Fibroblast of skin of left quadriceps (primary cell): ENCODE results near the gene ANKEF1.
"Not testable (repeated sequence)": the region's sequence is repeated elsewhere in the genome, so short reads cannot be mapped to it uniquely, and the experiment has no call there.

Source experiments
- DNase-seq, 2 experiments: peaks; one replicate each; pipeline ENCODE4 v3.0.0-alpha.2; 2013; ENCODE audit warnings: low read depth in 2 of 2

Gene ANKEF1

DNA sequence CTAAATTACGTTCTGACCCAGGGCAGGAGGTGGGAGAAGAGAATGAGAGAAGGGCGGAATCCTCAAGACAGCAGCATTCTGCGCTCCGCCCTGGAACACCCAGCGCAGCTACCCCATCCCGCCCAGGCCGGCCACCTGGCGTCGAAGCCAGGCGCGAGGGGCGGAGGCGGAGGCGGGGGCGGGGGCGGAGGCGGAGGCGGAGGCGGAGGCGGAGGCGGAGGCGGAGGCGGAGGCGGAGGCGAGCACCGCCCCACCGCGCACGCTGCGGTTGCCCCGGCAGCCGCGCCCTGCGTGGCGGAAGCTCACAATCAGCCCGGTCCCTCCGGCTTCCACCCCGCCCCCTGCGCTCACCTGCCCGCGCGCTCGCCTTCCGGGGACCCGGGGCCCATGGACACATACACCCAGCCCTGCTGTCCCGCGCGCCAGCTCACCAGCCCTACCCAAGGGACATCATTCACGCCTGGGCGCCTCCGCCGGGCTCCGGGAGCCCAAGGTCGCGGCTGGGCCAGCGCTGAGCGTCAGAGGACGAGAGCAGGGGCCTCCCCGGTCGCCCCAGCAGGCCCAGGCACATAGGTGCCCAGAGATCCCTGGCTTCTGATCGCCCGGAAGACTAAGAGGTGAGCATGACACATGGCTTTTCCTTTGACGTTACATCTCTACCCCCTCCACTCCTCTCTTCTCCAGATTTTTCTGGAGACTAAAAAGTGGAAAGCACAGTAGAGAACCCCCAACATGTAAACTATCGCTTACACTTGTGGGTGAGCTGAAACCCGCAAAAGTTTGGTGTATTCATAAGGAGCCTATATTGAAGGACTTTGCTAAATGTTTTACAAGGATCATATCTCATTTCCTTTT lies at the start of gene ANKEF1:
Gene ANKEF1 (plus strand): TSS at position 271 of the 855 bp plus-strand sequence. CDS start 3,315 bp downstream, outside the sequence.
- DNase-seq = peak; percentile 16 to 18

DNA sequence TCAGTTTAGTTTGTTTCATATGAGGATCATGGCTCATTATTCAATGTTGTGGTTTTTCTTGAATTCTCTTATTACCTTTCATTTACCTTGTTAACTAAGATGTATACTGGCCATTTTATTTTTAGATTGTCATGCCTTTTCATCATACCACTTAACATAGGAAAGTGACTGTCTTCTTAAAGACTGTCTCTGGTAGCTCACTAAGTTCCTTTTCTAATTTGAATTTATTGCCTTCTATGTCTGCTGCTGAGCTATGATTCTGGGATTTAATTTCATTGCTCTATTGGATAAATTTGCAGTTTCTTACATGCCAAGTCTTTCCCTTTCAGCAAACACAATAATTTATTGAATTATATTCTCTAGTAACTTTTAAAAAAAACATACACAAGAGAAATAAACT lies 49.5 kb upstream of the ANKEF1 start:
- DNase-seq = no peak

DNA sequence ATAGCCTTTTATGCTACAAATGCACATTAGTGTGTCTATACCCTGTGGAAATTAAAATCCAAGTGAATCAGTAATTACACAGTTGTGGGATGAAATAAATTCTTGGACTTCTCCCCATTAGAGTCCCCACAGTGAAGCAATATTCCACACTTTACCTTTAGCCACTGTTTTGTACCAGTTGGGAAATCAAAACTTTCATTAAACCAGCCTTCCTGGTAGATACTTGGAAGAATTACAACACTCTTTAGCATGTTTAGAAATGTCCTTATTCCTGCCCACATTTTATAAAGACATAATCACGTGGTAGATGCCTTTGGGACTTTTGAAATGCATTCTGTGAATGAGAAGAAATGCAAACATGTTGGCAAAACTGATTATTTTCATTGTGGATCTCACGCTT lies 49.0 kb upstream of the ANKEF1 start:
- no peak for DNase-seq

DNA sequence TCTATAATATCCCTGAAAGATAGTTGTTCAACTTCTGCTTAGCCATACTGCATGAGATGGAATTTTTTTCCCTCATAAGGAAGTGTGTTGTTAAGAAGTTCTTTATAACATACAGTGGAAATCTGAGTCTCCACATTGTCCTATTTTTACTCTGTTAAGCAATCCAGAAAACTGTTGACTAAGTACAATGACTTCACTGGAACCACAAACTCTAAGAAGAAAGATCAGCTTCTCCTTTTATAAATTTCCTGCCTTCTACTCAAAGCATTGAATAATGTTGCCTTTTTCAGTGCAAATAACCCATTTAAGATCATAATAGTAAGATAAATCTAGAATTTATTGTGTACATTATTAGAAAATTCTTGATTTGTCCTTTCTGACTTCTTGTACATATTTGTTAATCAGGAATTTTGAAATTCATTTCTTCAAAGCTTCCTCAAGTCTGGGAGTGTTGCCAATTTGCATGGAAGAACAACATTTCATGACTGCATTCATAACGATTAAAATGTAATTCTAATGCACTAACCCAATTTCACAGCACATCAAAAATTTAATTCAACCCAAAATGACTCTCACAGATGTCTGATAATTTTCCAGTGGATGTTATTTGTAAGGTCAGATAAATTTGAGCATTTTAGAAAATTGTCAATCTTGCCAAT lies 45.6 kb upstream of the ANKEF1 start:
- peak; percentile 58 to 61 for DNase-seq

DNA sequence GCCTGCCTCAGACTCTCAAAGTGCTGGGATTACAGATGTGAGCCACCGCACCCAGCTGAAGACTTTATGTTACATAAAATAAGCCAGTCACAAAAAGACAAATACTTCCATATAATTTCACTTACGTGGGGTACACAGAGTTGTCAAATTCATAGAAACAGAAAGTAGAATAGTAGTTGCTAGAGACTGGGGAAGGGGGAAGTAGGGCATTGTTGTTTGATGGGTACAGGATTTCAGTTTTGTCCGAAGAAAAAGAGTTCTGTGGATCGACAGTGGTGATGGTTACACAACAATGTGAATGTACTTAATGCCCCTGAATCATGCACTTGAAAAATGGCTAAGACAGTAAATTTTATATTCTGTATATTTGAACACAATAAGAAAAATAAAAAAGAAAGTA lies 41.6 kb upstream of the ANKEF1 start:
- DNase-seq = no peak

DNA sequence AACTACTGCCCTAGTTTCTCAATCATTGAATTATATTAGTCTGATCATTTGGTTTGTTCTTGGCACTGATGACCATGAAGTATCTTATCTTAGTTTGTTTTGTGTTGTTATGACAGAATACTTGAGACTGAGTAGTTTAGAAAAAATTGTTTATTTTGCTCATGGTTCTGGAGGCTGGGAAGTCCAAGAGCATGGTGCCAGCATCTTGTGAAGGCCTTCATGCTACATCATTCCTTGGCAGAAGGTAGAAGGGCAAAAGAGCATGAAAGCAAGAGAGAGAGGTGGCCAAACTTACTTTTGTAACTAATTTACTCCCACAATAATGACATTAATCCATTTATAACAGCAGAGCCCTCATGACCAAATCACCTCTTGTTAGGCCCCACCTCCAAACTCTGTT lies 40.1 kb upstream of the ANKEF1 start:
- no peak for DNase-seq

DNA sequence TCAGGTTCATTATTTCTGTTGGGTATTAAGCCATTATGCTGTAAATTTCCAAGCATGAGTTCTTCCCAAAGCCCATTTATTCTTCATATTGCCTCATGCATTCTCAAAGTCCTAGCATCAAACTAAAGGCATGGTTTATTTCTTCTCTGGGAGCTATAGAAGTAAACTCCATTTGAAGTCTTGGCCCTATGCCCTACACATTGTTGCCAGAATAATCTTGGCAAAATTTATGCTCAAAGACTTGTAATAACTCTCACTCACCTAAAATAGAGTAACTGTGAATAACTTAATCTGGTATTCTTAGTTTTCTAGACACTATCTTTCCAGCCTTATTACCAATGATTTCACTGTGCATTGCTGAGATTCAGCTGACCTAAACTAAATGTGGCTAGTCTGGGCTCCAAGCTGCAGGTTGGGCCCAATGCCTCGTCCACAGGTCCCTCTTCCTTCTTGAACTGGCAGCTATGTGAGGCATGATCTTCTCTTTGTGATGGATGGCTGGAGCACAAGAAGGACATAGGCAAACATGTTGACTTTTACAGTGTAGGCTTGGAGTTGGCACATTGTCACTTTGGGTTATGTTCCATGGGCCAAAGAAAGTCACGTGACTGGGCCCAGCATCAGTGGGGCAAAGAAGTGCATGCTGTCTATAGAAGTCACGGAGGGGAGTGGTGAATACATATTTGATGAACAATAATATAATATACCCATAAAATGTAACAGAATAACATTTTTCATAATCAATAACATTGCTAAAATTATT lies 39.1 kb upstream of the ANKEF1 start:
- DNase-seq = no peak

DNA sequence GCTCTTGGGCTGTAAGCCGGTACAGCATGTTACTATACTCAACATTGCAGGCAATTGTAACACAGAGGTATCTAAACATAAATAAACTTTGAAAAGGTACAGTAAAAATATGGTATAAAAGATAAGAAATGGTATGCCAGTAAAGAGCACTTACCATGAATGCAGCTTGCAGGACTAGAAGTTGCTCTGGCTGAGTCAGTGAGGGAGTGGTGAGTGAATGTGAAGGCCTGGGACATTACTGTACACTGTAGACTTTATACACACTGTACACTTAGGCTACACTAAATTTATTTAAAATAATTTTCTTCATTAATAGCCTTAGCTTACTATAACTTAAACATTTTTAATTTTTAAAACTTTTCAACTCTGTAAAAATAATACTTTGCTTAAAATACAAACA lies 37.8 kb upstream of the ANKEF1 start:
- no peak for DNase-seq

DNA sequence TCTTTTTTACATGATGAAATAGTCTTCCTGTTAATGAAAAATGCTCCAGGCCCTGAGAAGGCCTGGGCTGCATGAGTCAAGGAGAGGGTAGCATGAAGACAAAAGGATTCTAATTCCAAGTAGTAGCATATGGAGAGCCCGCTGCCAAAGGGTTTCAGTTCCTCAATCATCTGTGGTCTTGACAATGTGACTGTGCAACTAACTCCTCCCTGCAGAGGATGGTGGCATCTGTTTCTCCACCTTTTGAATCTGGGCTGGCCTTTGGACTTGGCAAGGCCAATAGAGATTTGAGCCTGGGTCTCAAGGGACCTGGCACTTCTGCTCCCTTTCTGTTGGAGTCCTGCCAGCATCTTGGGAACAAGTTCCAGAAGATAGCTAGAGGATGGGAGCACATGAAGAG lies 35.1 kb upstream of the ANKEF1 start:
- no peak for DNase-seq

DNA sequence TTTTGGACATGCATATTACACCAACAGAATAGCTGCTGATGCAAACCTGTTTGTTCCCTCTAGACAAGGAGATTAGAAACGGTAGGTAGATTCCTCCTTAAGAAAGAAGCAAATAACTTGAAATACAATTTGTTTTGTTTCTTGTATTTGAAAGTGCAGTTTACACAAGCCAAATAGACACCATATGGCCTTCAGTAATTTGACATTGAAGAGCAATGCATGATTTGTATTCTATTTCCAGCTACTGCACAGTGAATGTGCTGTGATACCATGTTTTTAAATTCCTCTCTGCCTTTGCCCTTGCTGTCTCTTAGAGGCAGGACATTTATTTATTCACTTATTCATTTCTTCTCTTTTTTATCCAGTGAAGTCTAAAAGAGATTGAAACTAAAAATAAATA lies 31.9 kb upstream of the ANKEF1 start:
- DNase-seq = no peak

DNA sequence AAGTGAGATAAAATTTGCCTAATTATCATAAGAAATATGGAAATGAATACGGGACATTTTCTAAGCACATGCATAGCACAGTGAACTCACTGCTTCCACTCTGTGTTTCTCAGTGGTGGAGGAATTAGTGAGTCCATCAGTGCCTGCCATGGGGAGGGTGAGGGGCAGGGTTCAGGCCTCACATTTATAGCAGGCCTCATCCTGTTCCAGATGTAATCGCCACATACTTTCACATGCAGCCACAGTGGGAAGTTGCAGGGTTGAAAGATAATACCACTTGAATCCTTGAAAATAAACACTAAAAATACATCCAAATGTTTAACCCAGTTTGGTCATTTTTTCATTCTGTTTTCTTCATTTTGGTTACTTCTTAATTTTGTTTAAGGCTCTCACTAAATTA lies 29.9 kb upstream of the ANKEF1 start:
- no peak for DNase-seq

DNA sequence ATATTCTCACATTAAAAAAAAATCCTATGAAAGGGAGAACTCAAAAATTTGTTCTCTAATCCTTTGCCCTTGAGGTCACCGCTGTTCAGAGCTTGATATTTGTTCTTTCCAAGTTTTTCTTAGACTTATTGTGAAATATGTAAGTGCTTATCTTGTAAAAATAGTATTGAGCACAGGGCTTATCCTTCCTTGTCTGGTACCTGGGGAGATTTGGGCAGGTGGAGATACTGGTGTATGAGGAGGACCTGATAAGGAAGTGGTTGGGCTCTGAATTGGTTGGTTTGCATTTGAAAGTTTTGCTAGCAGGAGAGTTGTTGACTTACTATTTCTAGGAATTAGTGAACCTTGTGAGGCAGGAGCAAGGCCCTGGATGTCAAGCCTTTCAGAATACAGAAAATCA lies 28.9 kb upstream of the ANKEF1 start:
- DNase-seq = no peak

DNA sequence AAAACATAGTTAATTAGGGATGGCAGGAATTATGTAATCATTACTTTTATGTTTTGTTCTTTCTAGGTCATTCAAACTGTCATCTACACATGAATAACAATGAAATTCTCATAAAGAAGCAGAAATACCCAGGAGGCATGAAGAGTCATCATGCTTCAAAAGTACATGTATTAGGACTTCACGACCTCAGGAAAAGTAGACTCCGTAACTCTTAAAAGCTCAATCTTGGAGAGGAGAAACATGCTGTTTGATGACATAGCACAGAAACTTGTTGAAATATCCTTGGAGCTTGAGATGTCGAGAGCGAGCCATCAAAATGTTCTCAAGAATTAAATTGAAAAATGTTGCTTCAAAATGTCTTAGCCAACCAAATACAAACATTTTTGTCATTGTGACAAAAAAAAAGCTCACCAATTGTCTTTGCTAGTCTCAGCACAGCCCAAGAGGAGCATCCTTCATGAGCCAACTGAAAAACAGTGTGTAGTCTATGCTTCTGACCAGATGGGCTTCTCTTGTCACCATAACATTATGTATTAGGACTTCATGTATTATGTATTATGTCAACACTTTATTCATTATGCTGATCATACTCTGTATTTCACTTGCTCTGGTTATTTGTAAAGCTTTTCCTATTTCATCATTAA lies 28.2 kb upstream of the ANKEF1 start:
- no peak for DNase-seq

DNA sequence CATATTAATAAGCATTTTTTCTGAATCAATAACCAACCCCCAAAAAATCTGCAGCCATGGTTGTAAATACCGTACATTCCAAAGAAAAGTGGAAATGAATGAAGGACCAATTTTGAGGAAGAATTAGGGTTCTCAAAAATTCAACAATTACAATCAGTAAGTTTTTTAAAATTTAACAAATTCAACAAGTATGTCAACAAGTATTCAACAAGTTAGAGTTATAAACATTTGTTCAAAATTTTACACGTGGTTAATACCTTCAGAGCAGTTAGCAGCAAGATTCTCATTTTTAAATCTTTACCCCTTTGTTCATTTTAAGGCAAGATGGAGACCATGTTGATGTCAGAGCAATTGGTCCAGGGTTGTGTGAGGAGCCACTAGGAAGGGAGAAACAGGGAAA lies 27.6 kb upstream of the ANKEF1 start:
- no peak for DNase-seq

DNA sequence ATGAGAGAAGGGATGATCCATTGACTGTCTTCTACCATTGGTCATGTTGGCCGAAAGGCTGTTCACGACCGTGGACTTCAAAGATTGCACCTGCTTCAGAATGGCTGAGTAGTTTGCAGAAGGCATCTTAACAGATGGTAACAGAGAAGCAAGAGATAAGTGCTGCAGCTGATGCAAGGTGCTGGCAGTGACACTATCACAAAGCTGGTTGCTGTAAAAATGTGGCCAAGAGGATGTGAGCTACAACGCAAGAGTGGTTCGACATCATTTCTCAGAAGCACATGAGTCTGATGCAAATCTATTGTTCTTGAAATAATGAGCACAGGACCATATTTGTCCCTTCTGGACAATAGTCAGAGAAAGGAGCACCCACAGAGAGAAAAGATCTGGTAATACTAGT lies 27.0 kb upstream of the ANKEF1 start:
- DNase-seq = no peak

DNA sequence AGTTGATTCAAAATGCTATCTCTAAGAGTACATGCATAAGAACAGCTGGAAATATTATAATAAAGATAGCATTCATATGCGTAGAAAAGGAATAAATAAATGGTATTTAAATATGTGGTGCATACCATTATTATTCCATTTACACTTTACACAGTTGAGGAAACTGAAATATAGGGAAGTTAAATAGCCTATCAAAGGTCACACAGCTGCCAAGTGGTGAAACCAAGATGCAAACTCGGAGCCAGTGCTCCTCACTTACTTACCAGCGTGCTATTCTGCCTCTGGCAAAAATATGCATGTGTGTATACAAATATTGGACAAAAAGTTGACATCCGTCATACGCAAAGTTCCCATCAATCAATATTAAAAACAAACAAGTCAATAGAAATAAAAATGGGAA lies 22.3 kb upstream of the ANKEF1 start:
- no peak for DNase-seq

DNA sequence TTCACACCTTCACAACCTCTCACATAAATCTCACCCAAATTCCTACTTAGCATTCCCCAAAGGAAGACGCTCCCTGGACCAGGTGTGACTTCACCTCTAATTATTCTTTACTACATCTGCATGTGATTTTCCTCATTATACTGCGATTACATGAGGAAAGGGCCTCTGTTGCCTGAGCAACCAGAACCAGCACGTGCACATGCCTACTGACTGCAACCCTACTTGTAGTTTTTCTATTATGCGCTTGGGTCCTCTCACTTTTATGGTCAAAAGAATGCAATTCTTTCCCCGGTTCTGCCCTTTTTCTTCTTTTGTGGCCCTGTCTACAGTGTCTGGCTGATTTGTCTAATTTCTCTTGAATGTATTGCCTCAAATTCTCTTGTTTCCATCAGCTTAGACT lies 20.4 kb upstream of the ANKEF1 start:
- DNase-seq = no peak

DNA sequence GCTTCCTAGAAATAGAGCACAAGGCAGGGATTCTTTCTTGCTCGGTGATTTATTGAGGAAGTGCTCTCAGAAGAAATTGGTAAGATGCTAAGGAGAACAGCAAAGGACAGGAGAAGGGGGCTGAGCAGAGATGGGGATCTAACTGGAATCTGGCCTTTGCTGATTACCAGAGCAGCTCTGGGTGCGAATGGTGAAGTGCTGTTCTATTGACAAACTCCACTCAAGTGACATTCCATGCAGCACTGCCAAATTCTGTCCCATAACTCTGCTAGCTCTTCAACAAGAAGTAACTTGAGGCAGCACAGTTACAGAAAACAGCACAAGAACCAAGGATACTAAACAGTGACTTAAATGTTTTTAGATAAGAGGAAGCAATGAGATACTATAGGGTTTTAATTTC lies 13.8 kb upstream of the ANKEF1 start:
- DNase-seq = no peak

DNA sequence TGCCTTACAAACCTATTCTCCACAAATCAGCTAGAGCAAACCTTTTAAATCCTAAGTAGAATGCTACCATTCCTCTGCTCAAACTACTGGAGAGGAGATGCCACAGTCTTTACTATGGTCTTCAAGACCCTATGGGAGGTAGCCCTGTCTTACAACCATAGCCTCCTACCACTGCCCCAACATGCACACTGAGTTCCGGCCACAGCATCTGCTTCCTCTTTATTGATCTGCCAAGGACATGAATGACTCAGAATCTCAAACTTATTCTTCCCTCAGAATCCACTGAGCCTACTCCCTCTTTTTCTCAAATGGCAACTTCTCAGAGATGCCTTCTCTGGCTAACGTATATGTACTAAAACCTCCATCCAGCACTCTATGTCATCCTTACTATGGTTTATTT lies 12.2 kb upstream of the ANKEF1 start:
- DNase-seq = no peak

DNA sequence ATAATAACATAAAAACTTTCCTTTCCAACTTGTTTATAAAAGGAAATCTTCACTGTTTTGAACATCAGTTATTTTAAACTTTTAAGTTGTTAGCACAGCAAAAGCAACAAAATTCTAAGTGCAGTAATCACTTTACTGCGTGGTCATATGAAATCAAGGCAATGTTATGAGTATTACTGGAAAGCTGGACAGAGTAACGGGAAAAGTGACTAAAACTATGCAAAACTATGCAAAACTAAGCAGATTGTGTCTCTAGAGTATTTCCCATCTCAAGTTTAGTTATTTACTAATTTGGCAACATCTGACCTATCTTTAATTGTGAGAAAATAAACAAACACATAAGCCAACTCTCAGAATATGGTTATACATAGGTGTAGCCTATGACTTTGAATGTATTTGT lies 10.9 kb upstream of the ANKEF1 start:
- no peak for DNase-seq

DNA sequence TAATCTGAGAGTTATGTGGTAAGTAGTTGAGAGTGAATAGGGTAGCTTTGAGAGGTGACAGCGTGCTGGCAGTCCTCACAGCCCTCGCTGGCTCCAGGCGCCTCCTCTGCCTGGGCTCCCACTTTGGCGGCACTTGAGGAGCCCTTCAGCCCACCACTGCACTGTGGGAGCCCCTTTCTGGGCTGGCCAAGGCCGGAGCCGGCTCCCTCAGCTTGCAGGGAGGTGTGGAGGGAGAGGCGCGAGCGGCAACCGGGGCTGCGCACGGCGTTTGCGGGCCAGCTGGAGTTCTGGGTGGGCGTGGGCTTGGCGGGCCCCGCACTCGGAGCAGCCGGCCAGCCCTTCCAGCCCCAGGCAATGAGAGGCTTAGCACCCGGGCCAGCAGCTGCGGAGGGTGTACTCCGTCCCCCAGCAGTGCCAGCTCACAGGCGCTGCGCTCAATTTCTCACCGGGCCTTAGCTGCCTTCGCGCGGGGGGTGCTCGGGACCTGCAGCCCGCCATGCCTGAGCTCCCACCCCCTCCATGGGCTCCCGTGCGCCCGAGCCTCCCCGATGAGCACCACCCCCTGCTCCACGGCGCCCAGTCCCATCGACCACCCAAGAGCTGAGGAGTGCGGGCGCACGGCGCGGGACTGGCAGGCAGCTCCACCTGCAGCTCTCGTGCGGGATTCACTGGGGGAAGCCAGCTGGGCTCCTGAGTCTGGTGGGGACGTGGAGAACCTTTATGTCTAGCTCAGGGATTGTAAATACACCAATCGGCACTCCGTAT lies 3.2 kb upstream of the ANKEF1 start:
- DNase-seq = not testable (repeated sequence)
